NCI-H524 treated with DMSO at 0.1 percent for 48 hours (cell line): ENCODE measurements around the gene KIAA1217.

Source experiments
- DNase-seq: peaks from one replicate; lab custom pipeline; 2025; lab: John Stamatoyannopoulos, UW

Gene KIAA1217

DNA sequence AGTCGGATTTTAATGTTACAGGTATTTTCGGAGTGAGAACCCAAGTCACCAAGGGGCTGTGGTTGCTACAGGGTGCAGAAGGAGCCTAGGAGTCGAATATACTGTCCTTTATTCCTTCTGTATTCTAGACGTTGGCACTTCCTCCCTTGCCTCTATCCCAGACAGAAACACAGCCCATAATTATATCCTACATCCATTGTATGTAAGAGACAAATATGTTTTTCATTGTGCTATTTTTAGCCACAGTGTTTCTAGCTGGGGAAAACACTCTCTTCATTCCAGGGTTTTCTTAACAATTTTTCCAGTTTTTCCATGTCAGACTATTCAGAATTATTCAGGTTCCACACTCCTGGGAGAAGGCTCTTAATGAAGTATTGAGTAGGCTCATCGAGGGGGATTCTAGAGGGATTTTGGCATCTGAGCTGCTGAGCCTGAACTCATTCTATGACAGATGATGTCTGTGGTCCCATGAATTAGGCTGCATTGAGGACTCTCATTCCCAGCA lies 32.6 kb downstream of the KIAA1217 start:
- DNase-seq = no peak

DNA sequence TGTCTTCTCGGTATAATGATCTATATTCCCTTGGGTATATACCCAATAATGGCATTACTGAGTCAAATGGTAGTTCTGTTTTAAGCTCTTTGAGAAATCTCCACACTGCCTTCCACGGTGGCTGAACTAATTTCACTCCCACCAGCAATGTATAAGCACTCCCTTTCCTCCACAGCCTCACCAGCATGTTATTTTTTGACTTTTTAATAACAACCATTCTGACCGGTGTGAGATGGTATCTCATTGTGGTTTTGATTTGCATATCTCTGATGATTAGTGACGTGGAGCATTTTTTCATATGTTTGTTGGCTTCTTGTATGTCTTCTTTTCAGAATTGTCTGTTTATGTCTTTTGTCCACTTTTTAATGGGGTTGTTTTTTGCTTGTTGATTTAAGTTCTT lies 33.6 kb downstream of the KIAA1217 start:
- no peak for DNase-seq

DNA sequence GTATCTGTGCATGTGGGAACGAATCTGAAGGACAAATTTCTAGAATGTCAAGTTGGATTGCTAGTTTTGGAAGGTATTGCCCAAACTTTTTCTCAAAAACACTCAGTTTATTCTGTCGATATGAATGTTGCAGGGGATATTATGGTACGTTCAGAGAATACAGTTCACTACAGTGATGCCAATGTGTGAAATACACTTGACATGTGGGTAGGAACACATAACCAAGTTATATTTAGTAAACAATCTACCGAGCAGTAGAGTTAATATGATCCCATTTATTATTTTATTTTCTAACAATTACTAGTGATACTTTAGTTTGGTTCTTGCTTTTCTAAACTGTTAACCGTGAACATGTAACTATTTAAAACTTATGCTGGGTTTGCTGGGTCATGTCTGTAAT lies 37.4 kb downstream of the KIAA1217 start:
- no peak for DNase-seq

DNA sequence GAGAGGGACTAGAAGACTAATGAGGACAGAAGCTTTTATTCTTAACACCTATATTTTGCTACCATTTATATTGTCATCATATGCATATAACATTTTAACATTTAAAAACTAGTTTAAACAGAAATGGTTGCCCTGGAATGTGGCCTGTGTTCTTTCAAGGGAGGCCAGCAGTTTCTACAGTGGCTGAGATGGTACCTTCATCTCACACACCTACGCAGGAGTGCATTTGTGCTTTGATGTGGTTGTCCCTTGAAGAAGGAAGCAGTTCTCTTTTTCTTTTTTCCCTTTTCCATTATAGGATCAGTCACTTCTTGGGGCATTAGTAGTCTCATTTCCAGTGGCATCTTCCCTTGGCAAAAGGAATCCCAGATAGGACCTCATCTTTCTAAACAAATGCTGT lies 38.9 kb downstream of the KIAA1217 start:
- DNase-seq = no peak

DNA sequence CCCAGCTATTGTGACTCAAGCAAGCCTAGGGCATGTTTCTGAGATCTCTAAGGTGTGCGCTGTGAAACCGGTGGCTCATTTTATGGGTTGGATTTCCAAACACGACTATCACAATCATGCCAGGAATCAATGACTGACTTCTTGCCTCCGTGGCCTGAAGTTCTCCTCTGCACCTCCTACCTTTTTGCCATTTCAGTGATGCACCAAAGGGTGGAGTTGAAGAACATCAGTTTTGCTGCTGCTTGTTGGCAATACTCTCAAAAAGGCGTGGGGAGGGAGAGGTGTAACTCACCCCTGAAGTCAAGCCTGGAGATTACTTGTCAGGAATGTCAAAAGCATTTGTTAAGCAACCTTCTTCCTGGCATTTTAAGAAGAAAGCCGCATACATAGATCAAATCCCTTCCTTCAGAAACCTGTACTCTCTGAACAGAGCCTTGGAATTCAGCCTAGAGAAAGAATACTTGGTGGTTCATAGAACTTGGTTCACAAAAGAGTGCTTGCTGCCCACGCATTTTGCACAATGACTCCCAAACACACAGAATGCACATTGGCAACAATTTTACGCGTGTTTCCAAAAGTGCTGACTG lies 41.0 kb downstream of the KIAA1217 start:
- DNase-seq = no peak

DNA sequence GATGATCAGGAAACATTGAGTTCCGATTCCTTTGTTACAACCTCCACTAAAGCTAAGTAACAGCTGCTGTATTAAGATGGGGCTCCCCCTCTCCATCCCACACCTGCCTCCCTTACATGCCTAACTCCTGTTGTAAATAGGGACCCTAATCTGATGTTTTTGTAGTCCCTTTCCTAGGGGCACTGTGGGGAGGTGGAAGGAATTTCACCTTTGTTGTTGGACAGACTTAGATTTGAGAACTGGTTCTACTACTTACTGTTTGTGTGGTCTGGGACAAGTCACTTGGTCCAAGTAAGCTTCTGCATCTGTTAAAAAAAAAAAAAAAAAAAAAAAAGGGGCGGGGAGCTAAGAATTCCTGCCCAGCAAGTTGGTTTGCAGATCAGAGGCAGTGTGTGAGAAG lies 42.6 kb downstream of the KIAA1217 start:
- no peak for DNase-seq

DNA sequence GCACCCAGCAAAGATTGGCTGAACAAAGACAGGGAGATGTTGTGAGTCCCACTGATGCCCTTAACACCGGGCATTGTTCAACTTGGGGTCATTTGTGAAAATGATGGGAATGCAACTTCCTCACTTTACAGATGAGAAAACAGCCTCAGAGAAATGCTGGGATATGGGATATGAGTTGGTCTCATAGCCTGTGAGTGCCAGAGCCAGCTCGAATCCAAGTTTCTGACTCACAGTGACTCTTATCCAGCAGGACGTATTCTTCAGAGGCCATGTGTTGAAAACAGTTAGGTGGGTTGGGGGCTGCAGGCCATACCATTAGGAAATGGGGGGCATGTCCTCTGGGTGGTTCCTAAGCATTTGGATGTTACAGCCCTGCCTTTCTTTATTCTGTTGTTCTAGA lies 45.2 kb downstream of the KIAA1217 start:
- no peak for DNase-seq

DNA sequence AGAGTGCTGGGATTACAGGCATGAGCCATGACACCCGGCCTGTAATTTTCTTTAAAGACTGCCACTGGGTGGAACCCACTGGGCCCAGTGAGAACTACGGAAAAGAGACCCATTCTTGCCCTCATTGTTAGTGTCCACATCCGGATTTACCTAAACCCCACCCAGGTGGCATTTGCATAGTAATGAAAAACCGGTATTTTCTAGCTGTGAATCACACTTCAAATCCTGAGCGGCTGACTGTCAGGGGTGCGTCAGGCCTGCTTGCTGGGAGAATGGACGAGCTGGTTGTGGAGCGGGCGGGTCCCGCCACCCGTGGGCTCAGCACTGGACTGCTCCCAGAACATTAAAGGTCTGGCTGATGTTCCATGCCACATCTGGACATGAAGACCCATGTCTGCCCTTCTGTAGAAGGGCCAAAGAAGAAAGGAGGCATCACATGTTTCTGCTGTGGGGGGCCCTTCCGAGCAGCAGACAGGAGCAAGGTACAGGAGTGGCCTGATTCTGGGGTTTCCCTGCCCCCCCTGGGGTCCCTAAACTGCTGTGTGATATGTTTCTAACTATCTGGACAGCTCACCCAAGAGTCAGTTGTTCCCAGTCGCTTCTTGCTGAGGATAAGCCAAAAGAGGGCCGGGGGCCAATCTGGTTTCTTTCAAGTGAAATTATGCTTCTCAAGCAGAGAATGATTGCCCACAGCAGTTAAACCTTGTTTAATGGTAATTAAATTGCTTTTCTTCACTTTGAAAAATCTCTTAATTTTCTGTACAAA lies 46.4 kb downstream of the KIAA1217 start:
- no peak for DNase-seq

DNA sequence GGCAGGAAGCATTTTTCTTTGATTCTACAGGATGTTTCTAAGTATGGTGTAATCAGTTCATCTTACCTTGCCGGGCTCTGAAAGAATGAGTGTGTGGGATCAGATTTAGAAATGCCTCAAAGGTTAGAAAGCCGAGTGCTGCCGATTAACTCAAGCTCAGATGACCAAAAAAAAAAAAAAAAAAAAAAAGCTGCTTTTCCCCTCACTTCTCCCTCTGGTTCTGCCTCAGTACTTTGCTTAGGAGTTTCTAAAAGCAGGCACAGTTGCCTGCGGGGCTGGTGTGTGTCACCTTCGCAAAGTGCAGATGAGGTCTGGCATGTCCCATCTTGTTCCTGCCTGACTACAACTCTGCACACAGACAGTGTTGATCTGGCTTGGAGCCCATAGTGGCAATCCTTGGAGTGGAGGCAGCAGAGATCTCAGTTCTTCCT lies 47.0 kb downstream of the KIAA1217 start:
- no peak for DNase-seq

DNA sequence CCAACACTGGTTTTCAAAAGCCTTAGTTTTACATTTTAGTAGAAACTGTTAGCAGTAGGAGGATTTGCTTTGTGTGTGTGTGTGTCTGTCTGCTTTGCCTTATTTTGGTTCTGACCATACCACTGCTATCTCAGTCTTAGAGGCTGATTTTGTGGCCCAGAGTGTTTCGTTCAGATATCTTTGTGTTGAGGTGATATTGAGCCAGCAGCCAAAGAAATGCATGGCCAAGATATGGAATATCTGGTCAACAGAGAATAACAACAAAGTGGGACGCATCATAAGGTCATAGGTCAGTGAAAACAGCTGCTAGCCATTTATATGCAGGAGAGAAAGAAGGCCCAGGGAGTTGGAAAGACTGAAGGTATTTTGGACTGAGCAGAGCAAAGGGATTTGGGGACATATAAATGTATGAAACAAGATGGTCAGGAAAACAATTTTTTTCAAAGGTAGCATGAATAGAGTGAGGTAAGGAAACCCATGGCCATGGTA lies 47.7 kb downstream of the KIAA1217 start:
- DNase-seq = no peak

DNA sequence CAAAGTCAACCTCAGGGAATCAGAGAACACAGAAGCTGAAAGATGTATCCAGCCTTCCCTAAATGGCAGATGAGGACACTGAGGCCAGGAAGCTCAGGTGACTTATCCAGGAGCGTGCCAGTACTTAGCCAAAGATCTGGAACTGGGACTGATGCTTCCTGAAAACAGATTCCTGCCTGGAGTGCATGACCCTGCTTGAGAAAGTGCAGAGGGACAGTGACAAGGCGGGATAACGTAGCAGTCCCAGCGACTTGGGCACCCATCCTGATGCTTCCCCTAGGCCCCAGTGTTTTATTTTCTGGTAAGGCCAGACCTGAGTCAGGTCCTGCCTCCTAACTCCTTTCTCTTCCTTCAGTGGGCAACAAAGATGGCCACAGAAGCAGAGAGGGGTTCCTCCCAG lies 48.6 kb downstream of the KIAA1217 start:
- no peak for DNase-seq

DNA sequence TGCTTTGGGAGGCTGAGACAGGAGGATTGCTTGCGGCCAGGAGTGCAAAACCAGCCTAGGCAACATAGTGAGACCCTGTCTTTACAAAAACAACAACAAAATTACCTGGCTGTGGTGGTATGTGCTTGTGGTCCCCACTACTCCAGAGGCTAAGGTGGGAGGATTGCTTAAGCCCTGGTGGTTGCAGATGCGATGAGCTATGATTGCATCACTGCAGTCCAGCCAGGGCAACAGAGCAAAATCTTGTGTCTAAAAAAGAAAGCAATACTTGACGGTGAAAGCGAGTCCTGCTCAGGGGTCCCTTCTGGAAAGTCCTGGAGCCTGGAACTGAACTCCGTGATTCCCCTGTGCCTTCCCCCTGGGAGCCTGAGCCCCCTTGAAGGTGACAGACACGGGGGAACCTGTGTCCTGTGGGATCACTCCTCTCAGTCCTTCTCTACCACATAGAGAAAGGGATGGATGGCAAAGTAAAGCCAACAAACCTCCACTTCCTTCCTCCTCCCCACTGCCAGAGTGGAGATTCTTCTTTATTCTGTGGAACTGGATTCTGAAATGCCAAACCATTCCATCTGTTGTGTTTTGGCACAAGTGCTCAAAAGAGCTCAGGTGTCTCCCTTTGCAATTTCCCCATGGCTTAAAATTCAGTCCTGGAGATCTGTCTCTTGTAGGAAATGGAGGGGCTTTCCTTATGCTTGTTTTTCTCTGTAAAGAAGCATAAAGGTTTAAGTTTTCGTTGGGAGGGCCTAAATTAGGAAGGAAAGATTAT lies 50.6 kb downstream of the KIAA1217 start:
- DNase-seq = no peak

DNA sequence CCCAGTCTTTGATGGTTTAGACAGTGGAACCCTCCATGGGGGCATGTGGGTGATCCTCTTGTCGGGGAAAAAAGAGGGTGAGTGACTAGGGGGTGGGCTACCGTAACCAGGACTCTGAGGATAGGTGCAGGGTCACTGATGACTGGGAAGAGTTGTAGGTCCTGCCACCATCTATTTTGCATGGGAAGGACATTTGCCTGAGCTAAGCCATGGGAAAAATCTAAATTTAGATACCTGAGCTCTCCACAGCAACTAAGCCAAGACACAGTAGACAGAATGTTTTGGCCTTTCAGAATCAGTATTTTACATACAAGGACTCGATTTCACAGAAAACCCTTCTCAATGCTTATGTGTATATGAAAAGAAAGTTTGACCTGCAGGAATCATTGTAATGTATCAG lies 52.7 kb downstream of the KIAA1217 start:
- no peak for DNase-seq

DNA sequence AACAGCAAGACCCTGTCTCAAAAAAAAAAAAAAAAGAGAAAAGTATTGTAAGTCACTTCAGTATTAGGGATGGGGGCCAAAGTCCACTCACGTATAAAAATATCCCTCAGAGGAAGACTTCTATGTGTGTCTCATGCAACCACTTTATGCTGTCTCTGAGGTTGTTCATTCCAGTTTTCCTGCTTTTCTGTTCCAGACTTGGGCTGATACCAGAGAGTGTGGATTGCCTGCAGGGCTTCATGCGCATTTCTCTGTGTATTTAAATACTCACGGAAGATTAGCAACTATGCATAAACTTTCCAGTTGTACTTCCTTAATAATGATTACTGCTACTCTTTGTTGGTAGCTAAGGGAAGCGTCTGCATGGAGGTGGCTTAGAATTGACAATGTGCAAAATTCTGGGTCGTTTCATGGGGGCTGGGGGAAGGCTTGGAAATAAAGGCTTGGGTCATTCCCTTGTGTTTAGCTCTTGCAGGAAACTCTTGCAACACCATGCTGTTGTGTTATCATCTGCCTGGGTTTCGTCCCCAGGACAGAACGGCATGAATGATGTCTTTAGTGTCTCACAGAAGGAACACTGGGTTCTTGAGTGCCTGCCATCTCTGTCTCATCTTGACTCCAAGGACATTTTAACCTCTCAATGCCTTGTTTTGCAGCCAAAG lies 54.1 kb downstream of the KIAA1217 start:
- no peak for DNase-seq

DNA sequence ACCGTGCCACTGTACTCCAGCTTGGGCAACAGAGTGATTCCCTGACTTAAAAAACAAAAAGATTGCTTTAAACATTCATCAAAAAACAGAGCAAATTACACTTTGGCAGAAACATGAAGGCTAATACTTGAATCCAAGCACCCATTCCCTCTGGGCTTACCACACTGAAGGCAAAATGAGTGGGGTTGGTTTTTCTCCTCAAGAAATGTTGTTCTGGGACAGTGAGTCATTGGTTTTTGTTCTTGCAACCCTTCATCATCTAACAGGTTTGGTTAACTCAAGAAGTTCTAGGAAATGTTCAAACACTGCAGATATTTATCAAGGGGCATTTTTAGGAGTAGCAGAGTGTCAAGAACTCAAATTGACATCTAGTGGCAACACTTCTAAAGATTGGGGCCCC lies 60.5 kb downstream of the KIAA1217 start:
- no peak for DNase-seq

DNA sequence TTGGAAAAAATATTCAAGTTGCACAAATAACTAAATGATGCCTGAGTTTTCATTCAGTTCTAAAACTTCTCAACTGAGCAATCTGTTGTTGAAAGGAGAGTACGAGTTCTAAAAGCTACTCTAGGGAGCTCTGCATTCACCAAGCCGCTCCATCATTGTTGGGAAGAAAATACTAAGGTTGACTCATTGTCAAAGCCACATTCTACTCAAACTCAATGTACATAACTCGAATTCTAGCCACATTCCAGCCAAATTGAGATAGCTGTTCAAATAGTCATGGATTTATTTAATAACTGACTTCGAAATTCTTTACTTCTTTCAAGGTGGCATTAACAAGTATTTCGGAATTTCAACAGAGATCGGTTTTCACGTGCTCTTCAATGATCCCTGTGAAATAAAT lies 63.4 kb downstream of the KIAA1217 start:
- DNase-seq = no peak

DNA sequence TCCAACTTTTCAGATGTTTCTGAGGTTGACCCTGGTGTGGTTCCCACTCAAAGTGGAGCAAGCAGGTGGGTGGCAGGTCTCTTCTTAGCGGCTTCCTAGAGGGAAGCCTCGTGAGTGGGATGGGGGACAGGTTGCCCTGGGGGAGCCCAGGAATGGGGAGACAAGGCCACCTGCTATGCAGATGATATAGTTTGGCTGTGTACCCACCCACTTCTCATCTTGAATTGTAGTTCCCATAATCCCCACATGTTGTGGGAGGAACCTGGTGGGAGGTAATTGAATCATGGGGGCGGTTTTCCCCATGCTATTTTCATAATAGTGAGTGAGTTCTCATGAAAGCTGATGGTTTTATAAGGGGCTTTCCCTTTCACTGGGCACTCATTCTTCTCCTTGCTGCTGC lies 68.3 kb downstream of the KIAA1217 start:
- no peak for DNase-seq

DNA sequence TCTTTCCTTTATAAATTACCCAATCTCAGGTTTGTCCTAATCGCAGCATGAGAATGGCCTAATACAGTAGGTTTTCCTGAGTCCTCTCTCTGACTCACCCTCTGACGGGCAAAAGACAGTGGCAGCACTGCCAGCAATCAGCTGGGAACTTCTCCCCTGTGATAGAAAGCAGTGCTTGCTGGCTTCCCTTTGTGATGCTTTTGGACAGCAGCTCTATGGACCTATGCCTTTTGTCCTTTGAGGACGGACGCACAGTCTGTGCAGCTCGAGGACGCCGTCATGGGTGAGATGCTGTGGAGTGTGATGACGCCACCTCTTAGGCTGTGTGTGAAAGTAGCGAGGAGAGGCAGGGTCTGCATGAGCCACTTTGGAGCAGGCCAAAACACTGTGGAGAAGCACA lies 68.8 kb downstream of the KIAA1217 start:
- no peak for DNase-seq

DNA sequence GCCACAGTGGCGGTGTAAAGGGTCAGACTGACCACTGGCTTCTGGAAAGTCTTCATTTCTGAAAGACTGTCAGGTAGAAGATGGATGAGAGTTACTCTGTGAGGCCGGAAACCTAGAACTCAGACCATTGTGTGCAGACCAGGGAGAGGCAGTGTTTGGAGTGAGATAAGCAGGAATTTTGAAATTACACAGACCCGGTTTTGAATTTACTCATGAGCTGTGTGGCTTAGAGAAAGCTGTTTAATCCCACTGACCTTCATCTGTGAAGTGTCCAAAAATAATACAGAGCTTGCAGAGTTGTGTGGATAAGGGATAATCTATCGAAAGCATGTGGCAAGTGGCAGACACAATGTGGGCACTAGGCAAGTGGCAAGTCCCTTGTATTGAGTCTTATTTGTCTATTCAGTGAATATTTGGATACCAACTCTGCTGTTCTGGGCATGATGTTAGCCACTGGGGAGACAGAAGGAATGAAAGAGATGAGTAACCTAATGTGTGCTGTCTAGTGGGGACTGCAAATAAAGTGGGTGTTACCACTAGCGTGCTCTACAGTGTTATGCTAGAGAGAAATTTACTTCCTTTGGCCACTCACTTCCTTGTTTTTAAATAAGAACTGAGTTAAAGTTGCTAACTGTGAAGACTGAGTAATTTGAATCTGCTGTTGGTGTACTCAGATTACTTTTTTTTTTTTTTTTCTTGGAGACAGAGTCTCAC lies 69.4 kb downstream of the KIAA1217 start:
- no peak for DNase-seq

DNA sequence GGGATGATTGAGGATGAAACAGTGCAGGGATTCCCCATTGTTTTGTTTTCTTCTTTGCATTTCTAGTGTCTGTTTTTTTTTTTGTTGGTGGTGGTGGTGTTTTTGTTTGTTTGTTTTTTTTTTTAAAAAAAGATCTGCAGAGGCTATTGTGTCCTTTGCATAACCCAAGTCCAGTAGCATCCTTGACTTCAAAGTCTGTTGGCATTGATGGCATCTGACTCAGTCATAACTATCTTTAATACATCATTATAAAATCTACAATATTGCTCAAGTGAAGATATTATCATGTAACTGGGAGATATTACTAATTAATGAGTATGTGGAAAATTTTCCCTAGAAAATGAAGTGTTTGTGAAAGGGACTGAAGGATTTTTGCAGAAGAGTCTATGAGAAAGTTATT lies 70.2 kb downstream of the KIAA1217 start:
- no peak for DNase-seq

DNA sequence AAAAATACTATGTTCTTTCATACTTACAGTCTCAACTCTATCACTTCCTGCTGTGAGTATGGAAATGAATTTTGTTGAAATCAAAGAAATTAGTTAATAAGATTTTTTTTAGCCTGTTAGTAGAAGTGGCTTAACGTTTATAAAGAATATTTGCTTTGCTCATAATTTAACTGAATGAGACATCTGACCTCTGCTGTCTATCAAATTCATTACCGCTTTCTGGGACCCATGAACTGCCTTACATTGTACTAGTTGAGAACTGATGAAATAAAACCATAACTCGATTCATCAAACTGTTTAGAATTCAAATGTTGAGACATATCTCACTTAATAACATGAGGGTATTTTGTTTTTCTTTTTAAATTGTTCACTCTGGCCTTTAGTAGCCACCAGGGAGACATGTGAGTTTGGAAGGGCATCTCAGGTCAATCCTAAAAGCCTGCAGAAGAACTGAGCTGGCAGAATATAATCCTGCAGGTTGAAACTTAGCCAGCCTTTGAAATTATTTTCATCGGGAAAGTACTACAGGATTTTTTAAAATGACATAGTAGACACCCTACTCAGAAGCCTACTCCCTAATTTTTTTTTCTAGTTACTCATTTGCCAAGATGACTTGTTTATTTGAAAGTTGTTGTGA lies 78.7 kb downstream of the KIAA1217 start:
- DNase-seq = no peak
